GM12878 (cell line): ENCODE measurements around the gene HORMAD2. TPM values are rescaled to one million over a fixed set of nuclear protein-coding genes. Genes with fewer than 3 reads are reported as not detected.

ENCODE experiments used
- ATAC-seq: fragments of 200-7000 bp; cut with Tn5 transposase; 3 replicates; pipeline ENCODE4 v1.9.1; 2020; ENCODE audit warnings: mild to moderate bottlenecking, moderate library complexity
- BruUV-seq: library from RNA; stranded (reverse); fragments of 400-500 nt; replicated peaks from 2 replicates; lab custom pipeline; 2021; lab: Mats Ljungman, UMichigan
- CTCF ChIA-PET: fragments of 300-600 bp; sonication (Branson Sonifier 250); formaldehyde crosslinking; extraction: SDS; loops from one replicate; lab custom pipeline; 2021; ENCODE audit warnings: inconsistent platforms; lab: Yijun Ruan, JAX
- POLR2A ChIA-PET: fragments of 350-600 bp; formaldehyde crosslinking; extraction: SDS; loops from one replicate; lab custom pipeline; 2021; ENCODE audit warnings: inconsistent platforms; lab: Charles Lee
- RAD21 ChIA-PET: fragments of 300-600 bp; sonication (Branson Sonifier 250); formaldehyde crosslinking; loops from one replicate; lab custom pipeline; 2023; ENCODE audit warnings: antibody characterized with exemption; ENCODE audit not compliant: unreplicated experiment; lab: Charles Lee
- SMC1A ChIA-PET: fragments of 300-600 bp; sonication (Branson Sonifier 250); formaldehyde crosslinking; loops from one replicate; lab custom pipeline; 2023; ENCODE audit not compliant: unreplicated experiment, uncharacterized antibody; lab: Charles Lee
- DNase-seq: peaks from one replicate; pipeline ENCODE4 v3.0.0-alpha.2; 2011; ENCODE audit warnings: low read depth, low spot score
- FAIRE-seq: peaks from 3 replicates; lab custom pipeline; 2011; peaks lifted over from hg19 to GRCh38; lab: Jason Lieb, UNC
- H2AFZ ChIP-seq: 2 replicates; pipeline ENCODE4 v1.6.0; 2011; ENCODE audit warnings: low read depth, low read length, control low read depth; ENCODE audit not compliant: control insufficient read depth
- H3K27ac ChIP-seq: 2 replicates; pipeline ENCODE4 v1.5.1; 2011; ENCODE audit warnings: control low read depth; ENCODE audit not compliant: control insufficient read depth, insufficient read depth
- H3K27me3 ChIP-seq, 2 experiments: replicated peaks in 1 of 2; 2 replicates each; pipeline versions ENCODE4 v1.6.0 to v1.6.1; 2011; ENCODE audit warnings: low read length in 1 of 2; ENCODE audit not compliant: control insufficient read depth in 2 of 2, insufficient read depth in 2 of 2
- H3K36me3 ChIP-seq, 2 experiments: 2 replicates each; pipeline ENCODE4 v1.5.1; 2011; ENCODE audit warnings: low read length in 1 of 2; ENCODE audit not compliant: control insufficient read depth in 2 of 2, insufficient read depth in 2 of 2
- H3K4me1 ChIP-seq: 2 replicates; pipeline ENCODE4 v1.6.1; 2011; ENCODE audit warnings: mild to moderate bottlenecking, low read length, moderate library complexity, mixed read lengths; ENCODE audit not compliant: control insufficient read depth, insufficient read depth
- H3K4me2 ChIP-seq: 2 replicates; pipeline ENCODE4 v1.6.0; 2011; ENCODE audit warnings: control low read depth; ENCODE audit not compliant: control insufficient read depth, insufficient read depth
- H3K4me3 ChIP-seq: fragments of 200-600 bp; sonication (generic); 2 replicates; pipeline ENCODE4 v1.5.1; 2016
- H3K79me2 ChIP-seq: 2 replicates; pipeline ENCODE4 v1.6.0; 2011; ENCODE audit warnings: low read length; ENCODE audit not compliant: control insufficient read depth, insufficient read depth
- H3K9ac ChIP-seq: 2 replicates; pipeline ENCODE4 v1.8.0; 2011; ENCODE audit warnings: low read length, control low read depth, mixed read lengths; ENCODE audit not compliant: control insufficient read depth, insufficient read depth
- H3K9me3 ChIP-seq: replicated peaks from 3 replicates; pipeline ENCODE4 v1.5.1; 2011; ENCODE audit warnings: mild to moderate bottlenecking, low read length; ENCODE audit not compliant: control insufficient read depth, insufficient read depth
- H4K20me1 ChIP-seq: 2 replicates; pipeline ENCODE4 v1.6.0; 2011; ENCODE audit not compliant: control insufficient read depth, insufficient read depth
- ATF3 ChIP-seq: IDR thresholded peaks from 2 replicates; pipeline ENCODE4 v1.6.1; 2011; ENCODE audit warnings: low read depth, mild to moderate bottlenecking, low read length, moderate library complexity, borderline replicate concordance; ENCODE audit errors: extremely low read depth
- EED ChIP-seq: sonication (generic); IDR thresholded peaks from 2 replicates; pipeline ENCODE4 v1.6.1; 2016; ENCODE audit warnings: antibody characterized with exemption, low read depth
- EZH2 ChIP-seq: IDR thresholded peaks from 2 replicates; pipeline ENCODE4 v1.6.1; 2012; ENCODE audit warnings: low read depth, mild to moderate bottlenecking, control low read depth, inconsistent platforms, low read length, borderline replicate concordance; ENCODE audit not compliant: control insufficient read depth
- IRF3 ChIP-seq: fragments of 450-650 bp; IDR thresholded peaks from 2 replicates; pipeline ENCODE4 v1.6.1; 2014; ENCODE audit warnings: mild to moderate bottlenecking
- MEF2A ChIP-seq: IDR thresholded peaks from 2 replicates; pipeline ENCODE4 v1.6.1; 2011; ENCODE audit warnings: low read depth, mild to moderate bottlenecking, low read length, moderate library complexity; ENCODE audit not compliant: insufficient read depth
- NFYB ChIP-seq: IDR thresholded peaks from 2 replicates; pipeline ENCODE4 v1.6.1; 2011; ENCODE audit warnings: low read depth, mild to moderate bottlenecking, low read length, improper control_type of control experiment, moderate library complexity; ENCODE audit not compliant: insufficient read depth
- PAX8 ChIP-seq: fragments of 450-650 bp; IDR thresholded peaks from 2 replicates; pipeline ENCODE4 v1.6.1; 2017; ENCODE audit warnings: mild to moderate bottlenecking, moderate library complexity
- POU2F2 ChIP-seq: IDR thresholded peaks from 3 replicates; pipeline ENCODE4 v1.6.1; 2011; ENCODE audit warnings: low read depth, mild to moderate bottlenecking, low read length, borderline replicate concordance
- RAD51 ChIP-seq: fragments of 450-650 bp; IDR thresholded peaks from 2 replicates; pipeline ENCODE4 v1.6.1; 2016; ENCODE audit warnings: moderate library complexity, mild to moderate bottlenecking, inconsistent platforms
- SKIL ChIP-seq: fragments of 450-650 bp; IDR thresholded peaks from 2 replicates; pipeline ENCODE4 v1.6.1; 2017; ENCODE audit warnings: mild to moderate bottlenecking, low read depth, inconsistent platforms; ENCODE audit not compliant: poor library complexity, severe bottlenecking
- STAT3 ChIP-seq: IDR thresholded peaks from 2 replicates; pipeline ENCODE4 v1.6.1; 2011; ENCODE audit warnings: low read depth, low read length, improper control_type of control experiment
- USF2 ChIP-seq: IDR thresholded peaks from 2 replicates; pipeline ENCODE4 v1.6.1; 2011; ENCODE audit warnings: low read depth, low read length, improper control_type of control experiment, borderline replicate concordance
- ZNF207 ChIP-seq: fragments of 450-650 bp; IDR thresholded peaks from 2 replicates; pipeline ENCODE4 v1.6.1; 2014; ENCODE audit warnings: antibody characterized with exemption, mild to moderate bottlenecking, borderline replicate concordance
- ZZZ3 ChIP-seq: IDR thresholded peaks from 2 replicates; pipeline ENCODE4 v1.6.1; 2011; ENCODE audit warnings: low read depth; ENCODE audit not compliant: control insufficient read depth, insufficient read length
- WGBS: methylation state at CpG from one replicate; pipeline ENCODE4 v1.1.6; 2016; ENCODE audit warnings: low lambda C conversion rate; ENCODE audit not compliant: insufficient replicate concordance, insufficient coverage; ENCODE audit errors: missing lambda C conversion rate; 5-methylcytosine and 5-hydroxymethylcytosine counted together
- in situ Hi-C: fragments of 300-500 bp; cut with MboI; formaldehyde crosslinking; loops from 9 replicates; pipeline ENCODE4 v1.14.3; 2018; ENCODE audit warnings: mixed read lengths
- intact Hi-C: fragments of 100-400 bp; cut with micrococcal nuclease; formaldehyde crosslinking; loops from one replicate; pipeline ENCODE4 v1.14.2; 2022; ENCODE audit not compliant: unreplicated experiment
- polyA plus RNA-seq, 11 experiments: library from polyadenylated mRNA; depleted of rRNA in 4 of 11; unstranded in 6 of 11; stranded (reverse) in 5 of 11; fragments of >200 nt; fragmentation: Nextera tagmentation in 4 of 11; fragmentation: Illumina TruSeq in 1 of 11; extraction: Ambion mirVana in 4 of 11; extraction: Trizol in 1 of 11; gene quantifications; 1 replicate in 1 of 11; 2 replicates in 10 of 11; pipeline versions ENCODE4 v1.2.1 to v1.2.3, GENCODE V29; 2011 to 2016; ENCODE audit warnings: inconsistent platforms in 2 of 11, missing spikeins in 2 of 11, low read depth in 1 of 11
- total RNA-seq, 4 experiments: library from RNA; depleted of rRNA in 3 of 4; stranded (reverse); fragments of >200 nt in 3 of 4; fragmentation: Illumina TruSeq in 1 of 4; extraction: Trizol in 1 of 4; gene quantifications; 2 replicates each; pipeline versions ENCODE4 v1.2.1 to v1.2.3, GENCODE V29; 2013 to 2021

The HORMAD2 gene
- total and polyA plus RNA-seq, 10 of the 15 experiments (the other 5 are each of a cell fraction or from before 2014, with no cell fraction given), result 0.07 to 0.13 TPM; not detected in 8

- ChIA-PET POLR2A (interaction anchor here (1.0 kb wide), 1 partner anchor 30 kb away, joined by 6 read pairs; no protein-coding TSS in a partner anchor), CTCF (no interaction called here), RAD21 (interaction anchor here (1.0 kb wide), 1 partner anchor 29 kb away, joined by 3 read pairs; no protein-coding TSS in a partner anchor), SMC1A (interaction anchor here (0.6 to 1.4 kb wide), 2 partner anchors 10 to 37 kb away, joined by 3 read pairs; no protein-coding TSS in a partner anchor)
- H3K9ac ChIP-seq, result no peak overlapping the region
- BruUV-seq, result no TSS peak
- H4K20me1 ChIP-seq, result no peaks in the 10 kb centered on the region
- WGBS, result 39% methylated on average over 7 of the region's 7 CpGs
- FAIRE-seq (no peak), ATAC-seq (no peak), DNase-seq (no peak)
- no peak overlapping the region for H3K27ac ChIP-seq
- H3K4me2 ChIP-seq, result no peak overlapping the region
- peaks cover 25% of the 10 kb centered on the region for H3K4me1 ChIP-seq
- in situ Hi-C loops, result no loop called here
- H3K4me3 ChIP-seq, result no peak overlapping the region
- no peaks in the 10 kb centered on the region for H3K36me3 ChIP-seq
- H3K79me2 ChIP-seq, result no peaks in the 10 kb centered on the region
- no peak overlapping the region for H2AFZ ChIP-seq
- intact Hi-C loops, result no loop called here
- no peaks in the 10 kb centered on the region for H3K27me3 ChIP-seq
- no peaks in the 10 kb centered on the region for H3K9me3 ChIP-seq
- TF ChIP-seq IRF3 (no peak), EZH2 (no peak), ZZZ3 (no peak), PAX8 (no peak), EED (no peak), SKIL (no peak), POU2F2 (no peak), MEF2A (no peak), ZNF207 (no peak), USF2 (no peak), RAD51 (no peak), STAT3 (no peak), NFYB (no peak), ATF3 (no peak)
These were observed 145.1 kb downstream of the HORMAD2 start for GRCh38 chr22:30225220-30225927.
